ENCODE results near the gene TSSK2.

Gene TSSK2

GRCh38 chr22:19118329-19118880, 12.7 kb upstream of the TSSK2 start:
- H3K4me3 ChIP-seq (ENCODE audit: low read depth, low read length): no peak overlapping the region
- TF ChIP-seq CTCF (IDR thresholded peaks at IDR 0.05; ENCODE audit: insufficient read depth, low read depth, low read length, missing control alignments): no peak
- DNase-seq (ENCODE audit: low read depth): peak; percentile 90

GRCh38 chr22:19119949-19120348, 11.2 kb upstream of the TSSK2 start:
- no peak overlapping the region for H3K4me3 ChIP-seq (ENCODE audit: low read depth, low read length)
- no peak for TF ChIP-seq CTCF (IDR thresholded peaks at IDR 0.05; ENCODE audit: insufficient read depth, low read depth, low read length, missing control alignments)
- DNase-seq (ENCODE audit: low read depth): no peak

- TF ChIP-seq CTCF (IDR thresholded peaks at IDR 0.05; ENCODE audit: insufficient read depth, low read depth, low read length, missing control alignments): no peak
- H3K4me3 ChIP-seq (ENCODE audit: low read depth, low read length): peak overlapping the region; percentile 84
- DNase-seq (ENCODE audit: low read depth): no peak
Measured at GRCh38 chr22:19120829-19121630, 10.1 kb upstream of the TSSK2 start.

- peak; percentile 53 for DNase-seq (ENCODE audit: low read depth)
- peak overlapping the region; percentile 84 for H3K4me3 ChIP-seq (ENCODE audit: low read depth, low read length)
- no peak for TF ChIP-seq CTCF (IDR thresholded peaks at IDR 0.05; ENCODE audit: insufficient read depth, low read depth, low read length, missing control alignments)
Measured at GRCh38 chr22:19121631-19122142, 9.4 kb upstream of the TSSK2 start.

- peak within 1 kb of the TSS; percentile 84 for H3K4me3 ChIP-seq (ENCODE audit: low read depth, low read length)
- no peak for TF ChIP-seq CTCF (IDR thresholded peaks at IDR 0.05; ENCODE audit: insufficient read depth, low read depth, low read length, missing control alignments)
- peak; percentile 98 for DNase-seq (ENCODE audit: low read depth)
Measured at GRCh38 chr22:19122143-19122751, 8.9 kb upstream of the TSSK2 start, which contains the start of gene DGCR2. TSS of gene DGCR2 (minus strand) at chr22:19122412. CDS start at chr22:19122206, 206 bp downstream.

- DNase-seq (ENCODE audit: low read depth): no peak
- no peak for TF ChIP-seq CTCF (IDR thresholded peaks at IDR 0.05; ENCODE audit: insufficient read depth, low read depth, low read length, missing control alignments)
Measured at GRCh38 chr22:19122752-19123492, 8.2 kb upstream of the TSSK2 start.

More at GRCh38 chr22:19122752-19123492, 8.2 kb upstream of the TSSK2 start:
- H3K4me3 ChIP-seq (ENCODE audit: low read depth, low read length): peak overlapping the region; percentile 36

Measured in GM12865 (cell line).